ENCODE measurements around the gene ZC2HC1B. TPM values are rescaled to one million over a fixed set of nuclear protein-coding genes. Genes with fewer than 3 reads are reported as not detected.

The ZC2HC1B gene
- total and polyA plus RNA-seq, 9 of the 15 experiments (the other 6 are each of a cell fraction or from before 2014, with no cell fraction given), result not detected

DNA sequence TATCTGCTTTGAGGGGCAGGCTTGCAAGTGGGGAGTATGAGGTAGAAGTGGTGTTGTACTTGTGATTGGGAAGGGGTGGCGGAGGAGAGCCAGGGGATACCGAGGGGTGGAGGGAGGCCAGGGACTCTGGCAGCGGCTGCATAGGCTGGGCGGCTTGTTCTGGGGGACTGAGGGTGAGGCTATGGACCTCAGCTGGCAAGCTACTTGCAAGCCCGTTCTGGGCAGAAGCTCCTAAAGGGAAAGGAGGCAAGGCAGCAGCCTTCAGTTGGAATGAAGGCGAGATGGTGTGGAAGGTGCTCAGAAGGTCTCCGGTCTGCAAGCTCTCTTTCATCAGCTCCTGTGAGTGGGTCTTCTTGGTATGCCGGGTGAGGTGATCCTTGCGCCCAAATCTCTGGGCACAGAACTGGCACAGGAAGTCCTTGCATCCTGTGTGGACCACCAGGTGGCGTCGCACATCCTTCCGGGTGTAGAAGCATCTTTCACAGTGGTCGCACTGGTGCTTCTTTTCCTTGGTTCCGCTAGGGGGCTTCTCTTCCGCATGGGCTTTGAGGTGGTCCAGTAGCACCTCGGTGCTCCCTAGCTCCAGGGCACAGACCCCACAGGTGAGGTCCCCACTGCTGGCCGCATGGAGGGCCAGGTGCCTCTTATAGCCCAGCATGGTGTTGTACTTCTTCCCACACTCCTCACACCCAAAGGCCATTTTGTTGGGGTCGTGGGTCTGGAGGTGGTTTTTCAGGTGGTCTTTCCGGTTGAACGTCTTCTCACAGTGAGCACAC, 77.8 kb downstream of the ZC2HC1B start (continued):
- TF ChIP-seq ZNF717 (CRISPR knock-in tag; IDR thresholded peaks at IDR 0.05), result no peak
- TF ChIP-seq DMBX1 (CRISPR knock-in tag; IDR thresholded peaks at IDR 0.05; ENCODE audit: borderline replicate concordance), result no peak
- TF ChIP-seq, protein P1, sequence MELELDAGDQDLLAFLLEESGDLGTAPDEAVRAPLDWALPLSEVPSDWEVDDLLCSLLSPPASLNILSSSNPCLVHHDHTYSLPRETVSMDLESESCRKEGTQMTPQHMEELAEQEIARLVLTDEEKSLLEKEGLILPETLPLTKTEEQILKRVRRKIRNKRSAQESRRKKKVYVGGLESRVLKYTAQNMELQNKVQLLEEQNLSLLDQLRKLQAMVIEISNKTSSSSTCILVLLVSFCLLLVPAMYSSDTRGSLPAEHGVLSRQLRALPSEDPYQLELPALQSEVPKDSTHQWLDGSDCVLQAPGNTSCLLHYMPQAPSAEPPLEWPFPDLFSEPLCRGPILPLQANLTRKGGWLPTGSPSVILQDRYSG (tag; conservative IDR thresholded peaks at IDR 0.05; ENCODE audit: low read depth), result no peak
- no peak for TF ChIP-seq STAT5A (IDR thresholded peaks at IDR 0.05; ENCODE audit: borderline replicate concordance, low read length)
- no peak for TF ChIP-seq ZNF785 (CRISPR knock-in tag; IDR thresholded peaks at IDR 0.05)
- TF ChIP-seq MED1 (CRISPR knock-in tag; IDR thresholded peaks at IDR 0.05; ENCODE audit: borderline replicate concordance), result no peak
- TF ChIP-seq ZNF584 (CRISPR knock-in tag; IDR thresholded peaks at IDR 0.05; ENCODE audit: low read depth), result no peak
- TF ChIP-seq, protein P2, sequence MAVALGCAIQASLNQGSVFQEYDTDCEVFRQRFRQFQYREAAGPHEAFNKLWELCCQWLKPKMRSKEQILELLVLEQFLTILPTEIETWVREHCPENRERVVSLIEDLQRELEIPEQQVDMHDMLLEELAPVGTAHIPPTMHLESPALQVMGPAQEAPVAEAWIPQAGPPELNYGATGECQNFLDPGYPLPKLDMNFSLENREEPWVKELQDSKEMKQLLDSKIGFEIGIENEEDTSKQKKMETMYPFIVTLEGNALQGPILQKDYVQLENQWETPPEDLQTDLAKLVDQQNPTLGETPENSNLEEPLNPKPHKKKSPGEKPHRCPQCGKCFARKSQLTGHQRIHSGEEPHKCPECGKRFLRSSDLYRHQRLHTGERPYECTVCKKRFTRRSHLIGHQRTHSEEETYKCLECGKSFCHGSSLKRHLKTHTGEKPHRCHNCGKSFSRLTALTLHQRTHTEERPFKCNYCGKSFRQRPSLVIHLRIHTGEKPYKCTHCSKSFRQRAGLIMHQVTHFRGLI (CRISPR knock-in tag; IDR thresholded peaks at IDR 0.05), result no peak
- TF ChIP-seq CBFA2T2 (conservative IDR thresholded peaks at IDR 0.05), result no peak
- TF ChIP-seq, protein P3, sequence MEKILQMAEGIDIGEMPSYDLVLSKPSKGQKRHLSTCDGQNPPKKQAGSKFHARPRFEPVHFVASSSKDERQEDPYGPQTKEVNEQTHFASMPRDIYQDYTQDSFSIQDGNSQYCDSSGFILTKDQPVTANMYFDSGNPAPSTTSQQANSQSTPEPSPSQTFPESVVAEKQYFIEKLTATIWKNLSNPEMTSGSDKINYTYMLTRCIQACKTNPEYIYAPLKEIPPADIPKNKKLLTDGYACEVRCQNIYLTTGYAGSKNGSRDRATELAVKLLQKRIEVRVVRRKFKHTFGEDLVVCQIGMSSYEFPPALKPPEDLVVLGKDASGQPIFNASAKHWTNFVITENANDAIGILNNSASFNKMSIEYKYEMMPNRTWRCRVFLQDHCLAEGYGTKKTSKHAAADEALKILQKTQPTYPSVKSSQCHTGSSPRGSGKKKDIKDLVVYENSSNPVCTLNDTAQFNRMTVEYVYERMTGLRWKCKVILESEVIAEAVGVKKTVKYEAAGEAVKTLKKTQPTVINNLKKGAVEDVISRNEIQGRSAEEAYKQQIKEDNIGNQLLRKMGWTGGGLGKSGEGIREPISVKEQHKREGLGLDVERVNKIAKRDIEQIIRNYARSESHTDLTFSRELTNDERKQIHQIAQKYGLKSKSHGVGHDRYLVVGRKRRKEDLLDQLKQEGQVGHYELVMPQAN (IDR thresholded peaks at IDR 0.05; ENCODE audit: borderline replicate concordance), result no peak
- TF ChIP-seq PCBP2 (IDR thresholded peaks at IDR 0.05; ENCODE audit: low read depth, low read length, poor library complexity, severe bottlenecking), result no peak
- TF ChIP-seq, protein P4, sequence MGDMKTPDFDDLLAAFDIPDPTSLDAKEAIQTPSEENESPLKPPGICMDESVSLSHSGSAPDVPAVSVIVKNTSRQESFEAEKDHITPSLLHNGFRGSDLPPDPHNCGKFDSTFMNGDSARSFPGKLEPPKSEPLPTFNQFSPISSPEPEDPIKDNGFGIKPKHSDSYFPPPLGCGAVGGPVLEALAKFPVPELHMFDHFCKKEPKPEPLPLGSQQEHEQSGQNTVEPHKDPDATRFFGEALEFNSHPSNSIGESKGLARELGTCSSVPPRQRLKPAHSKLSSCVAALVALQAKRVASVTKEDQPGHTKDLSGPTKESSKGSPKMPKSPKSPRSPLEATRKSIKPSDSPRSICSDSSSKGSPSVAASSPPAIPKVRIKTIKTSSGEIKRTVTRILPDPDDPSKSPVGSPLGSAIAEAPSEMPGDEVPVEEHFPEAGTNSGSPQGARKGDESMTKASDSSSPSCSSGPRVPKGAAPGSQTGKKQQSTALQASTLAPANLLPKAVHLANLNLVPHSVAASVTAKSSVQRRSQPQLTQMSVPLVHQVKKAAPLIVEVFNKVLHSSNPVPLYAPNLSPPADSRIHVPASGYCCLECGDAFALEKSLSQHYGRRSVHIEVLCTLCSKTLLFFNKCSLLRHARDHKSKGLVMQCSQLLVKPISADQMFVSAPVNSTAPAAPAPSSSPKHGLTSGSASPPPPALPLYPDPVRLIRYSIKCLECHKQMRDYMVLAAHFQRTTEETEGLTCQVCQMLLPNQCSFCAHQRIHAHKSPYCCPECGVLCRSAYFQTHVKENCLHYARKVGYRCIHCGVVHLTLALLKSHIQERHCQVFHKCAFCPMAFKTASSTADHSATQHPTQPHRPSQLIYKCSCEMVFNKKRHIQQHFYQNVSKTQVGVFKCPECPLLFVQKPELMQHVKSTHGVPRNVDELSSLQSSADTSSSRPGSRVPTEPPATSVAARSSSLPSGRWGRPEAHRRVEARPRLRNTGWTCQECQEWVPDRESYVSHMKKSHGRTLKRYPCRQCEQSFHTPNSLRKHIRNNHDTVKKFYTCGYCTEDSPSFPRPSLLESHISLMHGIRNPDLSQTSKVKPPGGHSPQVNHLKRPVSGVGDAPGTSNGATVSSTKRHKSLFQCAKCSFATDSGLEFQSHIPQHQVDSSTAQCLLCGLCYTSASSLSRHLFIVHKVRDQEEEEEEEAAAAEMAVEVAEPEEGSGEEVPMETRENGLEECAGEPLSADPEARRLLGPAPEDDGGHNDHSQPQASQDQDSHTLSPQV (IDR thresholded peaks at IDR 0.05), result no peak

All from K562 (cell line).